ENCODE results near the gene TMEM273. TPM values are rescaled to one million over a fixed set of nuclear protein-coding genes. Genes with fewer than 3 reads are reported as not detected.

Gene TMEM273
- total and polyA plus RNA-seq, 10 of the 15 experiments (the other 5 are each of a cell fraction or from before 2014, with no cell fraction given) = 10.3 to 46.3 (median 26.4) TPM

GRCh38 chr10:49162761-49163310 is 25.4 kb downstream of the TMEM273 start:
- POLR2A ChIA-PET = no interaction called here
- CTCF ChIA-PET = interaction anchor here (1.4 to 2.0 kb wide), 3 partner anchors 10 to 17 kb away, joined by 3 to 7 read pairs (median 4); no protein-coding TSS in a partner anchor
- intact Hi-C loops (cut with micrococcal nuclease; ENCODE audit: unreplicated experiment) = no loop called here

GRCh38 chr10:49162063-49162462 is 26.1 kb downstream of the TMEM273 start:
- H3K27me3 ChIP-seq (replicated peaks in 1 of 2; ENCODE audit: control insufficient read depth in 2 of 2, insufficient read depth in 2 of 2, low read length in 1 of 2) = no peaks in the 10 kb centered on the region
- ATAC-seq = no peak
- no peaks in the 10 kb centered on the region for H3K79me2 ChIP-seq (ENCODE audit: control insufficient read depth, insufficient read depth, low read length)
- in situ Hi-C loops (cut with MboI) = no loop called here
- no TSS peak for BruUV-seq (replicated peaks)
- no peak overlapping the region for H3K9ac ChIP-seq (ENCODE audit: control insufficient read depth, insufficient read depth, low read length)
- no peaks in the 10 kb centered on the region; the same call in 1 of the 2 replicates for H4K20me1 ChIP-seq (ENCODE audit: control insufficient read depth, insufficient read depth)
- ChIA-PET SMC1A (ENCODE audit: uncharacterized antibody, unreplicated experiment) (interaction anchor here (0.7 to 1.3 kb wide), 5 partner anchors 10 to 504 kb away, joined by 3 to 6 read pairs (median 3); no protein-coding TSS in a partner anchor), POLR2A (interaction anchor here (0.9 kb wide), 1 partner anchor 17 kb away, joined by 3 read pairs; no protein-coding TSS in a partner anchor), CTCF (interaction anchor here (0.5 to 2.0 kb wide), 7 partner anchors 11 to 504 kb away, joined by 3 to 7 read pairs (median 3); no protein-coding TSS in a partner anchor), RAD21 (ENCODE audit: unreplicated experiment) (no interaction called here)
- DNase-seq (ENCODE audit: low read depth, low spot score) = no peak
- WGBS (ENCODE audit: insufficient coverage, insufficient replicate concordance, low lambda C conversion rate, missing lambda C conversion rate) = 94% methylated on average over 5 of the region's 5 CpGs
- no peak overlapping the region for H3K4me2 ChIP-seq (ENCODE audit: control insufficient read depth, insufficient read depth)
- intact Hi-C loops (cut with micrococcal nuclease; ENCODE audit: unreplicated experiment) = no loop called here
- no peak overlapping the region for H3K27ac ChIP-seq (ENCODE audit: control insufficient read depth, insufficient read depth)
- no peak overlapping the region for H3K4me3 ChIP-seq
- no peak overlapping the region for H2AFZ ChIP-seq (ENCODE audit: control insufficient read depth, low read depth, low read length)
- no peak for TF ChIP-seq RUNX3 (IDR thresholded peaks at IDR 0.05; ENCODE audit: low read length)
- no peak for TF ChIP-seq ZZZ3 (IDR thresholded peaks at IDR 0.05; ENCODE audit: control insufficient read depth, insufficient read length, low read depth)
- TF ChIP-seq ELK1 (IDR thresholded peaks at IDR 0.05; ENCODE audit: low read depth, low read length) = no peak
- TF ChIP-seq BCL3 (IDR thresholded peaks at IDR 0.05; ENCODE audit: borderline replicate concordance, insufficient read depth, low read depth, low read length, poor library complexity, severe bottlenecking) = peak; percentile 46
- TF ChIP-seq BHLHE40 (IDR thresholded peaks at IDR 0.05; ENCODE audit: borderline replicate concordance in 1 of 2, low read depth in 2 of 2, low read length in 1 of 2) = no peak
- no peak for TF ChIP-seq CREM (IDR thresholded peaks at IDR 0.05; ENCODE audit: low read depth)
- no peaks in the 10 kb centered on the region for H3K9me3 ChIP-seq (replicated peaks; ENCODE audit: control insufficient read depth, insufficient read depth, low read length)
- no peaks in the 10 kb centered on the region for H3K4me1 ChIP-seq (ENCODE audit: control insufficient read depth, insufficient read depth, low read length)
- H3K36me3 ChIP-seq (ENCODE audit: control insufficient read depth in 2 of 2, insufficient read depth in 2 of 2, low read length in 1 of 2) = peaks cover 0 to 1% of the 10 kb centered on the region in 2 experiments; a peak in 1 of 4 replicates
- FAIRE-seq = no peak

More at GRCh38 chr10:49162761-49163310, 25.4 kb downstream of the TMEM273 start:
- Histone ChIP-seq H3K9me3 (replicated peaks; ENCODE audit: control insufficient read depth, insufficient read depth, low read length) (no peaks in the 10 kb centered on the region), H3K4me2 (ENCODE audit: control insufficient read depth, insufficient read depth) (no peak overlapping the region), H4K20me1 (ENCODE audit: control insufficient read depth, insufficient read depth) (no peaks in the 10 kb centered on the region; the same call in 1 of the 2 replicates), H3K9ac (ENCODE audit: control insufficient read depth, insufficient read depth, low read length) (no peak overlapping the region), H3K27me3 (replicated peaks in 1 of 2; ENCODE audit: control insufficient read depth in 2 of 2, insufficient read depth in 2 of 2, low read length in 1 of 2) (no peaks in the 10 kb centered on the region), H3K79me2 (ENCODE audit: control insufficient read depth, insufficient read depth, low read length) (no peaks in the 10 kb centered on the region), H2AFZ (ENCODE audit: control insufficient read depth, low read depth, low read length) (no peak overlapping the region), H3K4me1 (ENCODE audit: control insufficient read depth, insufficient read depth, low read length) (no peaks in the 10 kb centered on the region), H3K36me3 (ENCODE audit: control insufficient read depth in 2 of 2, insufficient read depth in 2 of 2, low read length in 1 of 2) (peaks cover 0 to 1% of the 10 kb centered on the region in 2 experiments; a peak in 1 of 4 replicates), H3K27ac (ENCODE audit: control insufficient read depth, insufficient read depth) (no peak overlapping the region), H3K4me3 (no peak overlapping the region)
- no peak for DNase-seq (ENCODE audit: low read depth, low spot score)
- FAIRE-seq = no peak
- in situ Hi-C loops (cut with MboI) = no loop called here
- ChIA-PET SMC1A (ENCODE audit: uncharacterized antibody, unreplicated experiment) (no interaction called here), RAD21 (ENCODE audit: unreplicated experiment) (interaction anchor here (1.8 kb wide), 1 partner anchor 10 kb away, joined by 5 read pairs; no protein-coding TSS in a partner anchor)
- no peak for ATAC-seq
- 90% methylated on average over 8 of the region's 8 CpGs for WGBS (ENCODE audit: insufficient coverage, insufficient replicate concordance, low lambda C conversion rate, missing lambda C conversion rate)
- BruUV-seq (replicated peaks) = no TSS peak
- TF ChIP-seq RELA (IDR thresholded peaks at IDR 0.05; ENCODE audit: borderline replicate concordance, partially characterized antibody) = no peak

All from GM12878 (cell line).